Measurements from ENCODE around the gene SLAMF9. TPM values are rescaled to one million over a fixed set of nuclear protein-coding genes. Genes with fewer than 3 reads are reported as not detected.
A peak's percentile ranks its signal among the peaks of the same experiment; 100 is the strongest.

SLAMF9 gene
- total RNA-seq, 1 experiment from 2014 or later: 8.7 TPM

- peaks cover 59% of the 10 kb centered on the region for H3K79me2 ChIP-seq (ENCODE audit: low read length)
Measured at GRCh38 chr1:159924791-159925718, 29.0 kb downstream of the SLAMF9 start, which contains the start of gene TAGLN2. TAGLN2 (minus strand) TSS chr1:159925507; CDS start chr1:159920509, 4,998 bp downstream.

GRCh38 chr1:159924025-159924790, 29.8 kb downstream of the SLAMF9 start:
- peak; percentile 93 for DNase-seq
- peaks cover 45% of the 10 kb centered on the region for H3K36me3 ChIP-seq (ENCODE audit: low read depth, low read length)
- H4K20me1 ChIP-seq (ENCODE audit: low read length): peaks cover 51% of the 10 kb centered on the region
- BruUV-seq (replicated peaks): no TSS peak
- no peak overlapping the region for H2AFZ ChIP-seq (ENCODE audit: low read length)
- TF ChIP-seq EZH2phosphoT487 (IDR thresholded peaks at IDR 0.05; ENCODE audit: borderline replicate concordance, low read length): peak; percentile 61; the same call in 1 of the 2 replicates
- no peak for TF ChIP-seq EZH2 (IDR thresholded peaks at IDR 0.05; ENCODE audit: low read length, unreplicated experiment)
- TF ChIP-seq CTCF (conservative IDR thresholded peaks at IDR 0.05; ENCODE audit: low read depth, low read length): peak; percentile 38; the same call in 1 of the 2 replicates
- H3K9me3 ChIP-seq (ENCODE audit: low read length): no peaks in the 10 kb centered on the region
- H3K4me1 ChIP-seq (ENCODE audit: insufficient read depth, low read length): peaks cover 54% of the 10 kb centered on the region
- peak overlapping the region; percentile 98 for H3K4me2 ChIP-seq (ENCODE audit: low read length)
- peak; percentile 45 for ATAC-seq
- peak overlapping the region; percentile 96 for H3K4me3 ChIP-seq (ENCODE audit: low read length)
- H3K79me2 ChIP-seq (ENCODE audit: low read length): peaks cover 68% of the 10 kb centered on the region
- H3K9ac ChIP-seq (ENCODE audit: low read length): peak overlapping the region; percentile 99
- H3F3A ChIP-seq (ENCODE audit: low read length, unreplicated experiment): peaks cover 6% of the 10 kb centered on the region
- ChIA-PET POLR2A (ENCODE audit: unreplicated experiment) (interaction anchor here (0.6 to 1.7 kb wide), 3 partner anchors 10 to 43 kb away, joined by 3 to 12 read pairs (median 10); no protein-coding TSS in a partner anchor), CTCF (interaction anchor here (0.6 kb wide), 1 partner anchor 31 kb away, joined by 4 read pairs; no protein-coding TSS in a partner anchor)
- intact Hi-C loops (cut with micrococcal nuclease): loop anchor here (1.0 to 2.0 kb wide), 3 partner anchors 8 to 27 kb away; partner anchors contain the start of gene IGSF9
- H3K27me3 ChIP-seq (ENCODE audit: low read length): no peaks in the 10 kb centered on the region
- H3K9me2 ChIP-seq (replicated peaks; ENCODE audit: low read length): no peaks in the 10 kb centered on the region
- peak overlapping the region; percentile 99 for H3K27ac ChIP-seq (ENCODE audit: low read length)

More at GRCh38 chr1:159924791-159925718, 29.0 kb downstream of the SLAMF9 start, which contains the start of gene TAGLN2:
- peak within 1 kb of the TSS; percentile 96 for H3K4me3 ChIP-seq (ENCODE audit: low read length)
- H3K27ac ChIP-seq (ENCODE audit: low read length): peak within 1 kb of the TSS; percentile 99
- H3K27me3 ChIP-seq (ENCODE audit: low read length): no peaks in the 10 kb centered on the region
- peak; percentile 75 for ATAC-seq
- CTCF ChIA-PET: interaction anchor here (1.3 to 1.5 kb wide), 2 partner anchors 32 to 83 kb away, joined by 9 to 10 read pairs; no protein-coding TSS in a partner anchor
- H3F3A ChIP-seq (ENCODE audit: low read length, unreplicated experiment): peaks cover 6% of the 10 kb centered on the region
- peaks cover 43% of the 10 kb centered on the region for H4K20me1 ChIP-seq (ENCODE audit: low read length)
- peaks cover 46% of the 10 kb centered on the region for H3K4me1 ChIP-seq (ENCODE audit: insufficient read depth, low read length)
- H2AFZ ChIP-seq (ENCODE audit: low read length): peak within 1 kb of the TSS; percentile 62; the same call in 1 of the 2 replicates
- H3K4me2 ChIP-seq (ENCODE audit: low read length): peak within 1 kb of the TSS; percentile 98
- H3K9ac ChIP-seq (ENCODE audit: low read length): peak within 1 kb of the TSS; percentile 99
- no peak for TF ChIP-seq CTCF (conservative IDR thresholded peaks at IDR 0.05; ENCODE audit: low read depth, low read length)
- 0 out of 2 replicates have a peak, but pooled peaks have one; percentile 37 for TF ChIP-seq EZH2phosphoT487 (IDR thresholded peaks at IDR 0.05; ENCODE audit: borderline replicate concordance, low read length)
- DNase-seq: peak; percentile 97
- POLR2A ChIA-PET (ENCODE audit: unreplicated experiment): interaction anchor here (0.6 to 1.3 kb wide), 5 partner anchors 15 to 105 kb away, joined by 3 to 10 read pairs (median 5); no protein-coding TSS in a partner anchor
- no peaks in the 10 kb centered on the region for H3K9me3 ChIP-seq (ENCODE audit: low read length)
- peaks cover 37% of the 10 kb centered on the region for H3K36me3 ChIP-seq (ENCODE audit: low read depth, low read length)
- no peaks in the 10 kb centered on the region for H3K9me2 ChIP-seq (replicated peaks; ENCODE audit: low read length)
- BruUV-seq (replicated peaks): TSS peak; percentile 64
- intact Hi-C loops (cut with micrococcal nuclease): loop anchor here (1.0 to 2.0 kb wide), 3 partner anchors 9 to 28 kb away; partner anchors contain the start of gene IGSF9
